ENCODE results near the gene EPSTI1.

The EPSTI1 gene

DNA sequence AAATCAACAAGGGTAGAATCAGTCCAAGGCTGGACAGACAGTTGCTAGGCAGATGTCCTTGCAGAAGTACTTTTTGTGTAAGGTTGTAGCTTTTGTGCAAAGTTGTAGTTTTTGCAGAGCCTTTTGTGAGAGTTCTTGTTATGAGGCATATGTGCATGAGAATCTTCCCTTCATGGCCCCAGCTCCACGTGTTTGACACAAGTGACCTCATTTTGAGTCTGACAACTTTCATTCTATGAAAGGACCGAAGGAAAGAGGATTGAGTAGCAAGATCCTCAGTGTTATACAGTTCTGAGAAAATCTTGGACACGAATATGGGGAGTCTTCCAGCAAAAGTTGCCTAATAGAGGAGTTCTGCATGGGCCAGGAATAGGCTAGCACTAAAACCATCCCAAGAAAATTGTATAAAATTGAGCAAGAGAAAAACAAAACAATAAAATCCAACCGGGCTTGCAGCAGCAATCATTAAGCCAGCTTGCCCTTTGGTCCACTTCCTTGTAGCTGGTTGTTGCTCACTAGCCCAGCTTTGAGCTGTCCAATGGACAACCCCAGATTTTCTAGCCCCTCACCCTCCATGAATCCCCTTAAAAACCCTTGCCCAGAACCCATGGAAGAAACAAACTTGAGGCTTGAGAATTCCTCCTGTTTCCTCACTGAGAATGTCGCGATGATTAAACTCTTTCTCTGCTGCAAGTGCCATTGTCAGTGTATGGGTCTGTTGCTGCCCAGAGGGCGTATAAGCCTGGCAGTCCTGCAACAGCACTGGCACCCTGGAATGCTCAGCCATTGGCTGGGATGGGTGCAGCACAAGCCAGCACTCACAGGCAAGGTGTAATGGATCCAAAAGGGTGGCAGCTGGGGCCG is 6.5 kb downstream of the EPSTI1 start:
- H3K27me3 ChIP-seq (ENCODE audit: control insufficient read depth, insufficient read depth, low read length) = no peaks in the 10 kb centered on the region
- H3K9ac ChIP-seq = no peak overlapping the region
- peak overlapping the region; percentile 24 for H3K27ac ChIP-seq
- no peaks in the 10 kb centered on the region for H3K36me3 ChIP-seq (ENCODE audit: control insufficient read depth, insufficient read depth, low read length)
- TF ChIP-seq CTCF (IDR thresholded peaks at IDR 0.05) = no peak
- peaks cover 5% of the 10 kb centered on the region for H3K4me1 ChIP-seq
- no peaks in the 10 kb centered on the region for H3K79me2 ChIP-seq
- no peaks in the 10 kb centered on the region for H3K9me3 ChIP-seq (ENCODE audit: control insufficient read depth, low read length)
- peak overlapping the region; percentile 50 for H2AFZ ChIP-seq
- no peak overlapping the region for H3K4me3 ChIP-seq (ENCODE audit: low read depth, low read length)
- H3K4me2 ChIP-seq (ENCODE audit: low read length) = no peak overlapping the region

DNA sequence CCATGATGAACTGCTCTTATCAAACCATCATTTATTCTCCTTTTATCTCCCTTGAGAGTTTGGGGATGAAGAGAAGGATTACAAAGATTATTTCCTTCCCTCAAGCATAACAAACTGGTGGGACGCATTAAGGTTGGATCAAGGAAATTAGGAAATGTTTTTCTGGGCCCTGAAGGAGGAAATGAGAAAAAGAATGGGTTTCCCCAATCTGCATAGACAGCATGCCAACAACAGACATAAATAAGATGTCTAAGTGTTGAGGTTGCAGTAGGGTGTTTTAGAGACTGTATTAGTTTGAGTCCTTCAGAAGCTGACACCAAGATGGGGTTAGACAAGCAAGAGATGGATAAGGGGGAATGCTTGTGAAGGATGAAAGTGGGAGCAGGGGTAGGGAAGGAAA is 7.3 kb downstream of the EPSTI1 start:
- Histone ChIP-seq H3K36me3 (ENCODE audit: control insufficient read depth, insufficient read depth, low read length) (no peaks in the 10 kb centered on the region), H2AFZ (no peak overlapping the region), H3K4me2 (ENCODE audit: low read length) (no peak overlapping the region), H3K4me1 (peaks cover 5% of the 10 kb centered on the region), H3K9me3 (ENCODE audit: control insufficient read depth, low read length) (no peaks in the 10 kb centered on the region), H3K4me3 (ENCODE audit: low read depth, low read length) (no peak overlapping the region), H3K27ac (no peak overlapping the region), H3K9ac (no peak overlapping the region), H3K27me3 (ENCODE audit: control insufficient read depth, insufficient read depth, low read length) (no peaks in the 10 kb centered on the region), H3K79me2 (no peaks in the 10 kb centered on the region)
- no peak for TF ChIP-seq CTCF (IDR thresholded peaks at IDR 0.05)

- TF ChIP-seq CTCF (IDR thresholded peaks at IDR 0.05) = no peak
- H3K27me3 ChIP-seq (ENCODE audit: control insufficient read depth, insufficient read depth, low read length) = no peaks in the 10 kb centered on the region
- H3K4me2 ChIP-seq (ENCODE audit: low read length) = no peak overlapping the region
- H3K36me3 ChIP-seq (ENCODE audit: control insufficient read depth, insufficient read depth, low read length) = no peaks in the 10 kb centered on the region
- H3K27ac ChIP-seq = no peak overlapping the region
- no peaks in the 10 kb centered on the region for H3K79me2 ChIP-seq
- no peak overlapping the region for H3K4me3 ChIP-seq (ENCODE audit: low read depth, low read length)
- H3K4me1 ChIP-seq = peaks cover 5% of the 10 kb centered on the region
- H2AFZ ChIP-seq = no peak overlapping the region
- H3K9me3 ChIP-seq (ENCODE audit: control insufficient read depth, low read length) = no peaks in the 10 kb centered on the region
- no peak overlapping the region for H3K9ac ChIP-seq
Measured at GRCh38 chr13:42984026-42984425, 8.0 kb downstream of the EPSTI1 start.

DNA sequence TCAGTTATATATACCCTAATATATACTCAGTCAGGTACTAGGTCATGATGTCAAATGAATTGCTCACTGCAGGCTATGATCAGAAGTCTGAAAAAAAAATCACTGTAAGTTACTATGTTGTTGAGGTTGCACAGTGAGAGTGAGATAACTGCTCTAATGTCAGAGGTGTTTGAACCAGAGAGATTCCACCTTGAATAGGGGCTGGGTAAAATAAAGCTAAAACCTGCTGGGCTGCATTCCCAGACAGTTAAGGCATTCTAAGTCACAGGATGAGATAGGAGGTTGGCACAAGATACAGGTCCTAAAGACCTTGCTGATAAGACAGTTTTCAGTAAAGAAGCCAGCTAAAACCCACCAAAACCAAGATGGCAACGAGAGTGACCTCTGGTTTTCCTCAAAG is 10.2 kb downstream of the EPSTI1 start:
- H3K4me2 ChIP-seq (ENCODE audit: low read length) = peak overlapping the region; percentile 25
- no peaks in the 10 kb centered on the region for H3K9me3 ChIP-seq (ENCODE audit: control insufficient read depth, low read length)
- H3K4me3 ChIP-seq (ENCODE audit: low read depth, low read length) = peak overlapping the region; percentile 35
- H3K79me2 ChIP-seq = no peaks in the 10 kb centered on the region
- no peak overlapping the region for H3K9ac ChIP-seq
- peak overlapping the region; percentile 44 for H2AFZ ChIP-seq
- no peaks in the 10 kb centered on the region for H3K36me3 ChIP-seq (ENCODE audit: control insufficient read depth, insufficient read depth, low read length)
- TF ChIP-seq CTCF (IDR thresholded peaks at IDR 0.05) = no peak
- peak overlapping the region; percentile 54 for H3K27ac ChIP-seq
- peaks cover 5% of the 10 kb centered on the region for H3K4me1 ChIP-seq
- no peaks in the 10 kb centered on the region for H3K27me3 ChIP-seq (ENCODE audit: control insufficient read depth, insufficient read depth, low read length)

GRCh38 chr13:42981317-42981716 is 10.7 kb downstream of the EPSTI1 start:
- Histone ChIP-seq H3K27me3 (ENCODE audit: control insufficient read depth, insufficient read depth, low read length) (no peaks in the 10 kb centered on the region), H3K4me1 (peaks cover 5% of the 10 kb centered on the region), H3K9ac (no peak overlapping the region), H3K79me2 (no peaks in the 10 kb centered on the region), H3K9me3 (ENCODE audit: control insufficient read depth, low read length) (no peaks in the 10 kb centered on the region), H3K27ac (no peak overlapping the region), H3K4me3 (ENCODE audit: low read depth, low read length) (peak overlapping the region; percentile 35), H3K4me2 (ENCODE audit: low read length) (peak overlapping the region; percentile 25), H2AFZ (no peak overlapping the region), H3K36me3 (ENCODE audit: control insufficient read depth, insufficient read depth, low read length) (no peaks in the 10 kb centered on the region)
- TF ChIP-seq CTCF (IDR thresholded peaks at IDR 0.05) = no peak

Measured in parathyroid adenoma (tissue), 2 donors.